ENCODE measurements around the gene ETV3. TPM values are rescaled to one million over a fixed set of nuclear protein-coding genes. Genes with fewer than 3 reads are reported as not detected.

ETV3 gene
- total RNA-seq, 1 experiment from 2014 or later, result 36.3 TPM

GRCh38 chr1:157087030-157087429, 51.2 kb downstream of the ETV3 start:
- Histone ChIP-seq H2AK5ac (ENCODE audit: insufficient read length, low read length) (no peak overlapping the region), H2AFZ (ENCODE audit: low read length) (no peak overlapping the region), H3K56ac (ENCODE audit: insufficient read length, low read depth, low read length) (no peak overlapping the region), H2BK120ac (ENCODE audit: low read depth, low read length, poor library complexity, severe bottlenecking) (no peak overlapping the region), H3T11ph (ENCODE audit: low read length) (no peak overlapping the region), H4K8ac (replicated peaks; ENCODE audit: insufficient read length, low read depth, low read length) (no peak overlapping the region), H3K79me1 (ENCODE audit: insufficient read depth, low read depth, low read length, poor library complexity, severe bottlenecking) (no peaks in the 10 kb centered on the region), H4K91ac (ENCODE audit: insufficient read length, low read depth, low read length) (no peak overlapping the region), H2BK15ac (ENCODE audit: low read depth, low read length) (no peak overlapping the region), H3K79me2 (ENCODE audit: insufficient read depth, low read length) (no peaks in the 10 kb centered on the region), H3K23ac (ENCODE audit: insufficient read length, low read depth, low read length) (no peak overlapping the region), H4K5ac (ENCODE audit: insufficient read length, low read depth, low read length) (no peak overlapping the region), H2BK20ac (ENCODE audit: low read depth, low read length, poor library complexity, severe bottlenecking) (no peak overlapping the region), H3K14ac (ENCODE audit: insufficient read depth, low read length) (no peak overlapping the region), H3K4me1 (ENCODE audit: insufficient read depth, low read length) (peaks cover 2% of the 10 kb centered on the region; the same call in 1 of the 2 replicates), H3K4me2 (ENCODE audit: insufficient read depth, insufficient read length, low read length) (no peak overlapping the region), H3K18ac (ENCODE audit: insufficient read length, low read depth, low read length) (no peak overlapping the region), H3K9ac (ENCODE audit: extremely low read depth, insufficient read length, low read length) (no peak overlapping the region), H4K20me1 (ENCODE audit: control insufficient read depth, insufficient read depth, insufficient read length) (no peaks in the 10 kb centered on the region), H2BK12ac (ENCODE audit: insufficient read length, low read depth, low read length) (no peak overlapping the region), H2BK5ac (ENCODE audit: insufficient read length, low read length) (no peak overlapping the region), H3K4ac (ENCODE audit: low read depth, low read length) (no peak overlapping the region), H3K27ac (ENCODE audit: insufficient read length, low read depth, low read length) (no peak overlapping the region), H3K23me2 (ENCODE audit: insufficient read length, low read depth, low read length, poor library complexity, severe bottlenecking) (no peaks in the 10 kb centered on the region), H3K9me3 (ENCODE audit: control insufficient read depth, low read depth, low read length) (no peaks in the 10 kb centered on the region), H3K27me3 (ENCODE audit: insufficient read depth, low read length) (no peaks in the 10 kb centered on the region)
- no peak overlapping the region for H3K27ac Mint-ChIP-seq
- peaks cover 18 to 20% of the 10 kb centered on the region in 2 experiments for H3K4me1 Mint-ChIP-seq
- peaks cover 3% of the 10 kb centered on the region for H3K27me3 Mint-ChIP-seq (ENCODE audit: low read depth)
- no peak for TF ChIP-seq CTCF (conservative IDR thresholded peaks at IDR 0.05)
- no CpG with 5 or more reads among the region's 5 CpGs for WGBS (ENCODE audit: extremely low coverage, insufficient read length, low lambda C conversion rate)
- no peaks in the 10 kb centered on the region for H3K9me3 Mint-ChIP-seq
- no peak for DNase-seq
- no peaks in the 10 kb centered on the region for H3K36me3 Mint-ChIP-seq (ENCODE audit: insufficient read depth in 1 of 3, low read depth in 3 of 3)
- no peak overlapping the region for H3K4me3 Mint-ChIP-seq
